Lower leg skin (tissue), 3 donors: Measurements from ENCODE around the gene ADGRL3.

Experiments
- CTCF ChIP-seq, 3 donors: fragments of 450-650 bp; IDR thresholded peaks; one replicate each; pipeline ENCODE4 v1.5.1; 2016; ENCODE audit warnings: antibody characterized with exemption in 3 of 3, mild to moderate bottlenecking in 3 of 3, moderate library complexity in 2 of 3
- POLR2A ChIP-seq, 2 donors: fragments of 450-650 bp; IDR thresholded peaks; one replicate each; pipeline ENCODE4 v1.6.1; 2016 to 2017; ENCODE audit warnings: antibody characterized with exemption in 2 of 2, mild to moderate bottlenecking in 1 of 2, moderate library complexity in 1 of 2

- TF ChIP-seq CTCF (IDR thresholded peaks at IDR 0.05) (no peak), POLR2A (IDR thresholded peaks at IDR 0.05) (no peak)
Observed at GRCh38 chr4:61919561-61919960, 719.4 kb downstream of the ADGRL3 start.
